Ovary (tissue), 3 donors: ENCODE results near the gene SLC12A1.

Source experiments
- EP300 ChIP-seq: sonication (generic); formaldehyde crosslinking; IDR thresholded peaks from one replicate; pipeline ENCODE4 v1.6.1; 2017; ENCODE audit warnings: antibody characterized with exemption
- POLR2A ChIP-seq: fragments of 450-650 bp; IDR thresholded peaks from one replicate; pipeline ENCODE4 v1.6.1; 2017; ENCODE audit warnings: antibody characterized with exemption, mild to moderate bottlenecking, moderate library complexity
- TF ChIP-seq, protein P1 (sequence below), 3 donors: fragments of 450-650 bp in 2 of 3; fragments of 200-600 bp in 1 of 3; IDR thresholded peaks; one replicate each; pipeline versions ENCODE4 v1.5.1 to v1.8.0; 2016 to 2022; ENCODE audit warnings: antibody characterized with exemption in 3 of 3, mild to moderate bottlenecking in 1 of 3
- donor health status: DM: no; HTN: no; CAD: no.

DNA sequence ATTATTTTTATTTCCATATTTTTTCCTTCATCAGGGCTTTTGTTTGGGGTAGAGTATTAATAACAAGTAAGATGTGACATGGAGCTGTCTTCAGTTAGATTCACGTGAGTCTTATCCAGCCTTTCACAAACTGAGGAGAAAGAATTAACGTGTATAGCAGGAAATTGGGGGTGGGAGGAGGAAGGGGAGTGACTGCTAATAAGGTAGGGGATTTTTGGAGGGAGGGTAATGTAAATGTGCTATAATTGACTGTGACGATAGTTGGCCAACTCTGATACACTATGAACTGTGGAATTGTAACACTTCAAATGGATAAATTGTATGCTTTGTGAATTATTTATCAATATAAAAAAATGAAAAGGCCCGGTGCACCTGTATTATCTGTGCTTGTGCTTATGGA lies 134.0 kb downstream of the SLC12A1 start:
- TF ChIP-seq, protein P1, sequence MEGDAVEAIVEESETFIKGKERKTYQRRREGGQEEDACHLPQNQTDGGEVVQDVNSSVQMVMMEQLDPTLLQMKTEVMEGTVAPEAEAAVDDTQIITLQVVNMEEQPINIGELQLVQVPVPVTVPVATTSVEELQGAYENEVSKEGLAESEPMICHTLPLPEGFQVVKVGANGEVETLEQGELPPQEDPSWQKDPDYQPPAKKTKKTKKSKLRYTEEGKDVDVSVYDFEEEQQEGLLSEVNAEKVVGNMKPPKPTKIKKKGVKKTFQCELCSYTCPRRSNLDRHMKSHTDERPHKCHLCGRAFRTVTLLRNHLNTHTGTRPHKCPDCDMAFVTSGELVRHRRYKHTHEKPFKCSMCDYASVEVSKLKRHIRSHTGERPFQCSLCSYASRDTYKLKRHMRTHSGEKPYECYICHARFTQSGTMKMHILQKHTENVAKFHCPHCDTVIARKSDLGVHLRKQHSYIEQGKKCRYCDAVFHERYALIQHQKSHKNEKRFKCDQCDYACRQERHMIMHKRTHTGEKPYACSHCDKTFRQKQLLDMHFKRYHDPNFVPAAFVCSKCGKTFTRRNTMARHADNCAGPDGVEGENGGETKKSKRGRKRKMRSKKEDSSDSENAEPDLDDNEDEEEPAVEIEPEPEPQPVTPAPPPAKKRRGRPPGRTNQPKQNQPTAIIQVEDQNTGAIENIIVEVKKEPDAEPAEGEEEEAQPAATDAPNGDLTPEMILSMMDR (IDR thresholded peaks at IDR 0.05) = no peak
- TF ChIP-seq EP300 (no peak), POLR2A (no peak)
